ENCODE results near the gene PLEKHG2. TPM values are rescaled to one million over a fixed set of nuclear protein-coding genes. Genes with fewer than 3 reads are reported as not detected.

The PLEKHG2 gene
- total RNA-seq, 1 experiment from 2014 or later = 62.3 TPM

DNA sequence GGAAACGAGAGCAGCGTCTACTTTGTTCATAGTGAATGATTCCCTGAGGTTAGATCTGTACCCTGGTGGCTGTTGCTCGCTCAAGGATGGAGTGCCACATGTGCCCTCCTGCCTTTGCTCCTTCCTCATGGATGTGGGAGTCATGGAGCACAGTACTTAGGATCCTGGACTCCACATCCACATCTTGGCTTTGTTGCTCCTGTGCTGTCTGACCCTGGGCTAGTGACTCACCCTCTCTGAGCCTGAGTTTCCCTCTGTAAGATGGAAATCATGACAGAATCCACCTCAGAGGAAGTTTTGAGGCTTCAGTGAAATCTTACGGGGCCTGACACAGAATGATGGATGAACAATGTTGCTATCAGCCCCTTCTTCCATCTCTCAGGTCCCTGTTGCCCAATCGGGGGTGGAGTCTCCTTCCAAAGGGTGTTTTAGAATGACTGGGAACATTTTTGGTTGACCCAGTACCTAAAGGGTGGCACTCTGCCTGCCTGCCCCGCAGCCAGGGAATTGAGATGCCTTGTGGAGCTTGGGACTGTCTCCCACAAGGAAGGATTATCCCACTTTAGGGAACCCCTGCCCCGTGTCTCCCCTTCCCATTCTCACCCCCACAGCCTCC, 58.4 kb downstream of the PLEKHG2 start (continued):
- TF ChIP-seq, protein P1, sequence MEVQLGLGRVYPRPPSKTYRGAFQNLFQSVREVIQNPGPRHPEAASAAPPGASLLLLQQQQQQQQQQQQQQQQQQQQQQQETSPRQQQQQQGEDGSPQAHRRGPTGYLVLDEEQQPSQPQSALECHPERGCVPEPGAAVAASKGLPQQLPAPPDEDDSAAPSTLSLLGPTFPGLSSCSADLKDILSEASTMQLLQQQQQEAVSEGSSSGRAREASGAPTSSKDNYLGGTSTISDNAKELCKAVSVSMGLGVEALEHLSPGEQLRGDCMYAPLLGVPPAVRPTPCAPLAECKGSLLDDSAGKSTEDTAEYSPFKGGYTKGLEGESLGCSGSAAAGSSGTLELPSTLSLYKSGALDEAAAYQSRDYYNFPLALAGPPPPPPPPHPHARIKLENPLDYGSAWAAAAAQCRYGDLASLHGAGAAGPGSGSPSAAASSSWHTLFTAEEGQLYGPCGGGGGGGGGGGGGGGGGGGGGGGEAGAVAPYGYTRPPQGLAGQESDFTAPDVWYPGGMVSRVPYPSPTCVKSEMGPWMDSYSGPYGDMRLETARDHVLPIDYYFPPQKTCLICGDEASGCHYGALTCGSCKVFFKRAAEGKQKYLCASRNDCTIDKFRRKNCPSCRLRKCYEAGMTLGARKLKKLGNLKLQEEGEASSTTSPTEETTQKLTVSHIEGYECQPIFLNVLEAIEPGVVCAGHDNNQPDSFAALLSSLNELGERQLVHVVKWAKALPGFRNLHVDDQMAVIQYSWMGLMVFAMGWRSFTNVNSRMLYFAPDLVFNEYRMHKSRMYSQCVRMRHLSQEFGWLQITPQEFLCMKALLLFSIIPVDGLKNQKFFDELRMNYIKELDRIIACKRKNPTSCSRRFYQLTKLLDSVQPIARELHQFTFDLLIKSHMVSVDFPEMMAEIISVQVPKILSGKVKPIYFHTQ (CRISPR knock-in tag; IDR thresholded peaks at IDR 0.05) = no peak
- TF ChIP-seq, protein P2, sequence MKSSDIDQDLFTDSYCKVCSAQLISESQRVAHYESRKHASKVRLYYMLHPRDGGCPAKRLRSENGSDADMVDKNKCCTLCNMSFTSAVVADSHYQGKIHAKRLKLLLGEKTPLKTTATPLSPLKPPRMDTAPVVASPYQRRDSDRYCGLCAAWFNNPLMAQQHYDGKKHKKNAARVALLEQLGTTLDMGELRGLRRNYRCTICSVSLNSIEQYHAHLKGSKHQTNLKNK (CRISPR knock-in tag; IDR thresholded peaks at IDR 0.05) = no peak

DNA sequence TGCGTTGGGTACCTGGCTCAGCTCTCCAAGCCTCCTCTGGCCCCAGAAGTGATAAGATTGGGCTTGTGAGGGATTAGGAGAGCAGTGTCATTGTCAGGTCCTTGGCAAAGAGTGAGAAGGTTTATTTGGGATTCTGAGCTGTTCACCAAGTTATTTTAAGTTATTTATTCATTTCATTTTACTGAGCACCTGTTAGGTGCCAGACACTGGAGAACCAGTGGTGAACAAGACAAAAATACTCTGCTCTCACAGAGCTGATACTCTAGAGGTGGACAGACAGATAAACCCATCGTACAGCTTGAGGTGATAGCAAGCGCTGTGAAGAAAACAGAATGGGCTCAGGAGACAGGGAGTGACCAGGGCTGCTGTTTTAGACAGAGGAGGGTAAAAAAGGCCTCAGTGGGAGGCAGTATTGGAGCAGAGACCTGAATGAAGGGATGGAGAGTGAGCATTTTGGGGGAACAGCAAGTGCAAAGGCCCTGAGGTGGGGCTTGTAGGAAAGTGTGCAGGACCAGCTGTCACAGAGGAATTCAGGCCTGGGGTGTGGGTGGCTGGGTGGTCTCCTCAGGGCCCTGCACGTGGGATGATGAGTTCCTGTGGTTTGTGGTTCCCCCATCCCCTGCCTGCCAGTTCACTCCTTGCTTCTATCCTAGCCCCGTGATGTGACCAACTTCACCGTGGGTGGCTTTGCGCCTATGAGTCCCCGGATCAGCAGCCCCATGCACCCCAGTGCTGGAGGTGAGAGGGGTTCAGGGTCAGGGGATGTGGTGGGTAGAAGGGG, 59.5 kb downstream of the PLEKHG2 start:
- ATAC-seq (no peak), DNase-seq (ENCODE audit: low spot score) (no peak)
- Mint-ChIP-seq H3K27me3 (ENCODE audit: low read depth) (no peaks in the 10 kb centered on the region), H3K36me3 (peaks cover 66% of the 10 kb centered on the region), H3K9me3 (no peaks in the 10 kb centered on the region), H3K27ac (no peak overlapping the region), H3K4me1 (peaks cover 3% of the 10 kb centered on the region; the same call in 1 of the 2 replicates), H3K4me3 (no peak overlapping the region)
- TF ChIP-seq TEAD4 (CRISPR knock-in tag; IDR thresholded peaks at IDR 0.05) = no peak
- no peak for TF ChIP-seq ETV6 (CRISPR knock-in tag; IDR thresholded peaks at IDR 0.05)
- TF ChIP-seq FOXJ3 (CRISPR knock-in tag; IDR thresholded peaks at IDR 0.05; ENCODE audit: borderline replicate concordance) = no peak
- TF ChIP-seq NFATC4 (CRISPR knock-in tag; IDR thresholded peaks at IDR 0.05) = no peak
- no peak for TF ChIP-seq ZNF232 (CRISPR knock-in tag; IDR thresholded peaks at IDR 0.05)
- no peak for TF ChIP-seq NFYB (CRISPR knock-in tag; conservative IDR thresholded peaks at IDR 0.05; ENCODE audit: low read depth)
- TF ChIP-seq ATF1 (CRISPR knock-in tag; IDR thresholded peaks at IDR 0.05) = no peak
- TF ChIP-seq ZNF263 (CRISPR knock-in tag; IDR thresholded peaks at IDR 0.05; ENCODE audit: low read depth) = no peak
- no peak for TF ChIP-seq ZNF138 (CRISPR knock-in tag; conservative IDR thresholded peaks at IDR 0.05)
- TF ChIP-seq, protein P3, sequence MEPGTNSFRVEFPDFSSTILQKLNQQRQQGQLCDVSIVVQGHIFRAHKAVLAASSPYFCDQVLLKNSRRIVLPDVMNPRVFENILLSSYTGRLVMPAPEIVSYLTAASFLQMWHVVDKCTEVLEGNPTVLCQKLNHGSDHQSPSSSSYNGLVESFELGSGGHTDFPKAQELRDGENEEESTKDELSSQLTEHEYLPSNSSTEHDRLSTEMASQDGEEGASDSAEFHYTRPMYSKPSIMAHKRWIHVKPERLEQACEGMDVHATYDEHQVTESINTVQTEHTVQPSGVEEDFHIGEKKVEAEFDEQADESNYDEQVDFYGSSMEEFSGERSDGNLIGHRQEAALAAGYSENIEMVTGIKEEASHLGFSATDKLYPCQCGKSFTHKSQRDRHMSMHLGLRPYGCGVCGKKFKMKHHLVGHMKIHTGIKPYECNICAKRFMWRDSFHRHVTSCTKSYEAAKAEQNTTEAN (CRISPR knock-in tag; IDR thresholded peaks at IDR 0.05) = no peak
- TF ChIP-seq CBFB (CRISPR knock-in tag; IDR thresholded peaks at IDR 0.05; ENCODE audit: low read depth) = no peak
- no peak for TF ChIP-seq OVOL2 (CRISPR knock-in tag; IDR thresholded peaks at IDR 0.05; ENCODE audit: borderline replicate concordance)
- TF ChIP-seq CREB1 (CRISPR knock-in tag; IDR thresholded peaks at IDR 0.05) = no peak
- no peak for TF ChIP-seq EMX1 (CRISPR knock-in tag; IDR thresholded peaks at IDR 0.05)
- POLR2A ChIA-PET = no interaction called here
- CTCF ChIA-PET = no interaction called here

DNA sequence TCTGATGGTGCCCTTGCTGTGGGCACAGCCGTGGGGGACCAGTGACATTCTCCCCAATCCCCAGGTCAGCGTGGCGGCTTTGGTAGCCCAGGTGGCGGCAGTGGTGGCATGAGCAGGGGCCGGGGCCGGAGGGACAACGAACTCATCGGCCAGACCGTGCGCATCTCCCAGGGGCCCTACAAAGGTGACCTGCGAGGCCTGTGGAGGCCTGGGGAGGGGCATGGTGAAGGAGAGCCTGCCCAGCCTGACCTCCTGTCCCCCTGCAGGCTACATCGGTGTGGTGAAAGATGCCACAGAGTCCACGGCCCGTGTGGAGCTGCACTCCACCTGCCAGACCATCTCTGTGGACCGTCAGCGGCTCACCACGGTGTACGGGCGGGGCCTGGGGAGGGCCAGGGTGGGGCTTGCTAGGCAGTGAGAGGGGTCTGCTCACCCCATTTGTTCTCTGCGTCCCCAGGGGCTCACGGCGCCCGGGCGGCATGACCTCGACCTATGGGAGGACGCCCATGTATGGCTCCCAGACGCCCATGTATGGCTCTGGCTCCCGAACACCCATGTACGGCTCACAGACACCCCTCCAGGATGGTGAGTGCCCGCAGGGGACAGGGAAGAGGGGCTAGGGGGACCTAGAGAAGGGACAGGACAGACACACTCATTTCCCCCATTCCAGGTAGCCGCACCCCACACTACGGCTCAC, 60.4 kb downstream of the PLEKHG2 start:
- ATAC-seq (no peak), DNase-seq (ENCODE audit: low spot score) (no peak)
- Mint-ChIP-seq H3K27me3 (ENCODE audit: low read depth) (no peaks in the 10 kb centered on the region), H3K27ac (no peak overlapping the region), H3K4me3 (no peak overlapping the region), H3K9me3 (no peaks in the 10 kb centered on the region), H3K4me1 (peaks cover 3% of the 10 kb centered on the region; the same call in 1 of the 2 replicates), H3K36me3 (peaks cover 59% of the 10 kb centered on the region)
- ChIA-PET CTCF (interaction anchor here (2.2 to 3.9 kb wide), 4 partner anchors 25 to 75 kb away, joined by 12 to 66 read pairs (median 37); partner anchors contain the start of genes DLL3 and EID2B), POLR2A (no interaction called here)
- TF ChIP-seq, protein P4, sequence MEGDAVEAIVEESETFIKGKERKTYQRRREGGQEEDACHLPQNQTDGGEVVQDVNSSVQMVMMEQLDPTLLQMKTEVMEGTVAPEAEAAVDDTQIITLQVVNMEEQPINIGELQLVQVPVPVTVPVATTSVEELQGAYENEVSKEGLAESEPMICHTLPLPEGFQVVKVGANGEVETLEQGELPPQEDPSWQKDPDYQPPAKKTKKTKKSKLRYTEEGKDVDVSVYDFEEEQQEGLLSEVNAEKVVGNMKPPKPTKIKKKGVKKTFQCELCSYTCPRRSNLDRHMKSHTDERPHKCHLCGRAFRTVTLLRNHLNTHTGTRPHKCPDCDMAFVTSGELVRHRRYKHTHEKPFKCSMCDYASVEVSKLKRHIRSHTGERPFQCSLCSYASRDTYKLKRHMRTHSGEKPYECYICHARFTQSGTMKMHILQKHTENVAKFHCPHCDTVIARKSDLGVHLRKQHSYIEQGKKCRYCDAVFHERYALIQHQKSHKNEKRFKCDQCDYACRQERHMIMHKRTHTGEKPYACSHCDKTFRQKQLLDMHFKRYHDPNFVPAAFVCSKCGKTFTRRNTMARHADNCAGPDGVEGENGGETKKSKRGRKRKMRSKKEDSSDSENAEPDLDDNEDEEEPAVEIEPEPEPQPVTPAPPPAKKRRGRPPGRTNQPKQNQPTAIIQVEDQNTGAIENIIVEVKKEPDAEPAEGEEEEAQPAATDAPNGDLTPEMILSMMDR (IDR thresholded peaks at IDR 0.05) = no peak

Data from WTC11 (cell line).